Measurements from ENCODE around the gene MYO1E. TPM values are rescaled to one million over a fixed set of nuclear protein-coding genes. Genes with fewer than 3 reads are reported as not detected.

The MYO1E gene
- total RNA-seq, 1 experiment from 2014 or later = 92.3 TPM

Other genes with a start within 250 kb of the MYO1E start
- not detected in 2 replicates for gene LDHAL6B, start 166.0 kb downstream of the MYO1E start, total RNA-seq (2014; rRNA removed; shearing (Covaris generic))
- 1.4 and 1.6 TPM in 2 replicates for gene FAM81A, start 65.3 kb upstream of the MYO1E start, total RNA-seq (2014; rRNA removed; shearing (Covaris generic))
- not detected in 2 replicates for gene GCNT3, start 238.9 kb upstream of the MYO1E start, total RNA-seq (2014; rRNA removed; shearing (Covaris generic))